ENCODE results near the gene PCDHGA4.
"Not testable (repeated sequence)": the region's sequence is repeated elsewhere in the genome, so short reads cannot be mapped to it uniquely, and the experiment has no call there.

The PCDHGA4 gene

DNA sequence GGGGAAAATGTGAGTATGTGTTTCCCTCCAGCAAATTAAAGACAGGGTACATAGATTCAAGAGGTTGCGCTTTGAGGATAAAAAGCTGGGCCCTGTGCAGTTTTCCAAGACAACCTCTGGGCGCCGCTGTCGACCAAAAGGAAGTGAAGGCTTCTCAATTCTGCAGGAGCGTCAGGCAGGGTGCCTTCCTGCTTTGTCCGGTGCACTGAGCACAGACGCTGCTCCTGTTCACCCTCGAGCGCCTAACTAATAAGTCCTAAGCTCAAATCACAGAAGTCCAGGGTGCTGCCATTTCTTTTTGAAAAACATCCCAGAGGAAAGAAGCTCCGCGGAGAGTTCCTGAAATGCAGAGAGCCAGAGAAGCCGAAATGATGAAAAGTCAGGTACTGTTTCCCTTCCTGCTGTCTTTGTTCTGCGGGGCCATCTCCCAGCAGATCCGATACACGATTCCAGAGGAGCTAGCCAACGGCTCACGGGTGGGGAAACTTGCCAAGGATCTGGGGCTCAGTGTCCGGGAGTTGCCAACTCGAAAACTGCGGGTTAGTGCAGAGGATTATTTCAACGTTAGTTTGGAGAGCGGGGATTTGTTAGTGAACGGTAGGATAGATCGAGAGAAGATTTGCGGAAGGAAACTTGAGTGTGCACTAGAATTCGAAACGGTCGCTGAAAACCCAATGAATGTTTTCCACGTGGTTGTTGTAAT is 4.8 kb upstream of the PCDHGA4 start, which contains the start of gene PCDHGB1:
PCDHGB1 (plus strand) TSS at position 183 of the 703 bp plus-strand sequence; CDS start at position 345, 162 bp downstream.
- no peak for DNase-seq

GRCh38 chr5:141351591-141351990 is 3.2 kb upstream of the PCDHGA4 start:
- no peak for DNase-seq

DNA sequence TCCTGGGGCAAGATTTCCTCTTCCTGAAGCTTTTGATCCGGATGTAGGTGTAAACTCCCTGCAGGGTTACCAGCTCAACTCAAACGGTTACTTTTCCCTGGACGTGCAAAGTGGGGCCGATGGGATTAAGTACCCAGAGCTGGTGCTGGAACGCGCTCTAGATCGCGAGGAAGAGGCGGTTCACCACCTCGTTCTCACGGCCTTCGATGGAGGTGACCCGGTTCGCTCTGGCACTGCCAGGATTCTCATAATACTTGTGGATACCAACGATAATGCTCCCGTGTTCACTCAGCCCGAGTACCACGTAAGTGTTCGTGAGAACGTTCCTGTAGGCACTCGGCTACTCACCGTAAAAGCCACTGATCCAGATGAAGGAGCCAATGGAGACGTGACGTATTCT is 820 bp downstream of the PCDHGA4 start:
- DNase-seq, result no peak

DNA sequence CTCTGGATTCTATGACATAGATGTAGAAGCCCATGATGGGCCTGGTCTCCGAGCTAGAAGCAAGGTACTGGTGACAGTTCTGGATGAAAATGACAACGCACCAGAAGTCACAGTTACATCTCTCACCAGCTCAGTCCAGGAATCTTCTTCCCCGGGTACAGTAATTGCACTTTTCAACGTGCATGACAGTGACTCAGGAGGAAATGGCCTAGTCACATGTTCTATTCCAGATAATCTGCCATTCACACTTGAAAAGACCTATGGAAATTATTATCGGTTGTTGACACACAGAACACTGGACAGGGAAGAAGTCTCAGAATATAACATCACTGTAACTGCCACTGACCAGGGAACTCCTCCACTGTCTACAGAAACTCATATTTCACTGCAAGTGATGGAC is 1.3 kb downstream of the PCDHGA4 start:
- no peak for DNase-seq

DNA sequence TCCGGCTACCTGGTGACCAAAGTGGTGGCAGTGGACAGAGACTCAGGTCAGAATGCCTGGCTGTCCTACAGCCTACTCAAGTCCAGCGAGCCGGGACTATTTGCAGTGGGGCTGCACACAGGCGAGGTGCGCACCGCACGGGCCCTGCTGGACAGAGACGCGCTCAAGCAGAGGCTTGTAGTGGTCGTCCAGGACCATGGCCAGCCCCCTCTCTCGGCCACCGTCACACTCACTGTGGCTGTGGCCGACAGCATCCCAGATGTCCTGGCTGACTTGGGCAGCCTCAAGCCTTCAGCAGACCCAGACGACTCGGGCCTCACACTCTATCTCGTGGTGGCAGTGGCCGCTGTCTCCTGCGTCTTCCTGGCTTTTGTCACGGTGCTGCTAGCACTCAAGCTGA is 2.1 kb downstream of the PCDHGA4 start:
- no peak for DNase-seq

DNA sequence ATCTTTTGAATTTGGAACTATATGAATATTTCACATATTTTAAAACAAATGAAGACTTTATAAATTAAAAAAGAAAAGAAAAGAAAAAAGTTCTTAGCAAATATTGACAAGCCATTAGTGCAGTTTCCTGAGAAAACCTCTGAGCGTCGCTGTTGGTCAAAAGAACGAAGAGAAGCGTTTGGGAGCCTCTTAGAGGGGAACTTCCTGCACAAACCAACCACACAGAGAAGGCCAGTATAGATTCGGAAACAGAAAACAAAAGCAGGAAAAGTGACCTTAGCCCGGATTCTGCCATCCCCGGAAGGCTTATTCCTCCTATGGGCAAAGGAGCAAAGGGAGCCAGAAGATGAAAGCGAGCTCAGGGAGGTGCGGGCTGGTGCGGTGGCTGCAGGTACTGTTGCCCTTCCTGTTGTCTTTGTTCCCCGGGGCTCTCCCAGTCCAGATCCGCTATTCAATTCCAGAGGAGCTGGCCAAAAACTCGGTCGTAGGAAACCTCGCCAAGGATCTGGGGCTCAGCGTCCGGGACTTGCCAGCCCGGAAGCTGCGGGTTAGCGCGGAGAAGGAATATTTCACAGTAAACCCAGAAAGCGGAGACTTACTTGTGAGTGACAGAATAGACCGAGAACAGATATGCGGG is 5.1 kb downstream of the PCDHGA4 start, which contains the start of gene PCDHGB2:
PCDHGB2 (plus strand) TSS at position 205 of the 637 bp plus-strand sequence; CDS start at position 347, 142 bp downstream.
- no peak for DNase-seq

GRCh38 chr5:141360685-141361084 is 5.9 kb downstream of the PCDHGA4 start:
- no peak for DNase-seq

DNA sequence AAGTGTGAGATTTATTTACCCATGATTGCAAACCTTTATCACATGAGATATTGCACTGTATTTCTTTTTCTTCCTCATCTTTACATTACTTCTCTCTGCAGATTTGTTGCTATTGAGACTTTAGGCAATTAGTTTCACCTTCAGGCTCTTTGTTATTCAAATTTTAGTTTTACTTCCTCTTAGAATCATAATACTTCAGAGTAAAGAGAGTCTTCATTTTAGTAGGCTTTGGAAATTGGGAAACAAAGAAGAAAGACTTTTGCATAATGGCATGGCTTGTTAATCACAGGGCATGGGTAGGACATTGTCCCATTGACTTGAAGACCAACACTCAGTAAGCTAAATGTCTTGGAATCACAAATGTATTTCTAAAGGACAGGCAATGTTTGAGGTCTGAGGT is 7.9 kb downstream of the PCDHGA4 start:
- DNase-seq, result no peak

- DNase-seq, result no peak
Observed at GRCh38 chr5:141363952-141364660, 9.3 kb downstream of the PCDHGA4 start, which contains the start of gene PCDHGA5. TSS of gene PCDHGA5 (plus strand) at chr5:141364162. CDS start at chr5:141364331, 169 bp downstream.

- no peak for DNase-seq
Observed at GRCh38 chr5:141366016-141366896, 11.4 kb downstream of the PCDHGA4 start.

DNA sequence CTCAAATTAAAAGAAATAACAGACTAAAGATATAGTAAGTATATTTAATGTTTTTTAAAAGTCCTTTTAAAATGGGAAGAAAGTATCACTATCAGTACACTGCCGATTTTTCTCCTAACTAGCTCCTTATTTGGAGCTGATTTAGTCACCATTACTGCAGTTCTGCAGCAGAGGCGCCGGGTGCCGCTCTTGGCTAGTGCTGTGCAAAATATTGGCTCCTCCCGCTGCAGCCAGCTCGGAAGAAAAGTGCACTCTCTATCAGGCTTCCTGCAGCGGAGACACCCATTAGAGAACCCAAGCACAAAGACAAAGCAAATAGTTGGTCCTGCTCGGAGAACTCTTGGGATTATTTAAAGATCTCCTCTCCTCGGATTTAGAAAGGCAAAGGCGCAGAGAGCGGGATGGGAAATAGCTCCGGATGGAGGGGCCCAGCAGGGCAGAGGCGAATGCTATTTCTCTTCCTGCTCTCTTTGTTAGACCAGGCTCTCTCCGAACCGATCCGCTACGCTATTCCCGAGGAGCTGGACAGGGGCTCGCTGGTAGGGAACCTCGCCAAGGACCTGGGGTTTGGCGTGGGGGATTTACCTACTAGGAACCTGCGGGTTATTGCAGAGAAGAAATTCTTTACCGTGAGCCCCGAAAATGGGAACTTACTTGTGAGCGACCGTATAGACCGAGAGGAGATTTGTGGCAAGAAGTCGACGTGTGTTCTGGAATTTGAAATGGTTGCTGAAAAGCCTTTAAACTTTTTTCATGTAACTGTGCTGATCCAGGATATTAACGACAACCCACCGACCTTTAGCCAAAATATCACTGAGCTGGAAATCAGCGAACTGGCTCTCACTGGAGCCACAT is 15.4 kb downstream of the PCDHGA4 start, which contains the start of gene PCDHGB3:
PCDHGB3 (plus strand) TSS at position 249 of the 855 bp plus-strand sequence; CDS start at position 402, 153 bp downstream.
- no peak for DNase-seq

DNA sequence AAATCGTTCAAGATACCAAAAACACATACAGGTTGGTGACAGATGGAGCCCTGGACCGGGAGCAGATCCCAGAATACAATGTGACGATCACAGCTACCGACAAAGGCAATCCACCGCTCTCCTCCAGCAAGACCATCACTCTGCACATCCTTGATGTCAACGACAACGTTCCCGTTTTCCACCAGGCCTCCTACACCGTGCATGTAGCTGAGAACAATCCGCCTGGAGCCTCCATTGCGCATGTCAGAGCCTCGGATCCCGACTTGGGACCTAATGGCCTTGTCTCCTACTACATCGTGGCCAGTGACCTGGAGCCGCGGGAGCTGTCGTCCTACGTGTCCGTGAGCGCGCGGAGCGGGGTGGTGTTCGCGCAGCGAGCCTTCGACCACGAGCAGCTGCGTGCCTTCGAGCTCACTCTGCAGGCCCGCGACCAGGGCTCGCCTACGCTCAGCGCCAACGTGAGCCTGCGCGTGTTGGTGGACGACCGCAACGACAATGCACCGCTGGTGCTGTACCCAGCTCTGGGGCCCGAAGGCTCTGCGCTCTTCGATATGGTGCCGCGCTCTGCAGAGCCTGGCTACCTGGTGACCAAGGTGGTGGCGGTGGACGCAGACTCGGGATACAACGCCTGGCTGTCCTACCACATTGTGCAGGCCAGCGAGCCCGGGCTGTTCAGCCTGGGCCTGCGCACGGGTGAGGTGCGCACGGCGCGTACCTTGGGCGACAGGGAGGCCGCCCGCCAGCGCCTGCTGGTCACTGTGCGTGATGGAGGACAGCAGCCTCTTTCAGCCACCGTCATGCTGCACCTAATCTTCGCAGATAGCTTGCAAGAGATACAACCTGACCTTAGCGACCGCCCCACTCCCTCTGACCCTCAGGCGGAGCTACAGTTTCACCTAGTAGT is 17.0 kb downstream of the PCDHGA4 start:
- DNase-seq, result no peak

- DNase-seq, result no peak
Observed at GRCh38 chr5:141373673-141374317, 19.0 kb downstream of the PCDHGA4 start, which contains the start of gene PCDHGA6. TSS of gene PCDHGA6 (plus strand) at chr5:141373891. CDS start at chr5:141374084, 193 bp downstream.

DNA sequence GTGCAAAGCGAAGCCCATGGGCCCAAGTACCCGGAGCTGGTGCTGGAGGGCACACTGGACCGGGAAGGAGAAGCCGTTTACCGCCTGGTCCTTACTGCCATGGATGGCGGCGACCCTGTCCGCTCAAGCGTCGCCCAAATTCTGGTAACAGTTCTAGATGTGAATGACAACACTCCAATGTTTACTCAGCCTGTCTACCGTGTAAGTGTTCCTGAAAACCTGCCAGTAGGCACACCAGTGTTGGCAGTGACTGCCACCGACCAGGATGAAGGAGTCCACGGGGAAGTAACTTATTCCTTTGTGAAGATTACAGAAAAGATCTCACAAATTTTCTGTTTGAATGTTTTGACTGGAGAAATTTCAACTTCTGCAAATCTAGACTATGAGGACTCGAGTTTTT is 19.8 kb downstream of the PCDHGA4 start:
- no peak for DNase-seq

DNA sequence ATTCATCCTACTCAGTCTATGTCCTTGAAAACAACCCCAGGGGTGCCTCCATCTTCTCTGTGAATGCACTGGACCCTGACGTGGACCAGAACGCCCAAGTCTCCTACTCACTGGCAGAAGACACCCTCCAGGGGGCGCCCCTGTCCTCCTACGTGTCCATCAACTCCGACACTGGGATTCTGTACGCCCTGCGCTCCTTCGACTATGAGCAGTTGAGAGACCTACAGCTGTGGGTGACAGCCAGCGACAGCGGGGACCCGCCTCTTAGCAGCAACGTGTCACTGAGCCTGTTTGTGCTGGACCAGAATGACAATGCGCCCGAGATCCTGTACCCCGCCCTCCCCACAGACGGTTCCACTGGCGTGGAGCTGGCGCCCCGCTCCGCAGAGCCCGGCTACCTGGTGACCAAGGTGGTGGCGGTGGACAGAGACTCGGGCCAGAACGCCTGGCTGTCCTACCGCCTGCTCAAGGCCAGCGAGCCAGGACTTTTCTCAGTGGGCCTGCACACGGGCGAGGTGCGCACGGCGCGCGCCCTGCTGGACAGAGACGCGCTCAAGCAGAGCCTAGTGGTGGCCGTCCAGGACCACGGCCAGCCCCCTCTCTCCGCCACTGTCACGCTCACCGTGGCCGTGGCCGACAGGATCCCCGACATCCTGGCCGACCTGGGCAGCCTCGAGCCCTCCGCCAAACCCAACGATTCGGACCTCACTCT is 20.8 kb downstream of the PCDHGA4 start:
- not testable (repeated sequence) for DNase-seq

- DNase-seq, result no peak
Observed at GRCh38 chr5:141382469-141383294, 27.9 kb downstream of the PCDHGA4 start, which contains the start of gene PCDHGA7. TSS of gene PCDHGA7 (plus strand) at chr5:141382742. CDS start at chr5:141382900, 158 bp downstream.

DNA sequence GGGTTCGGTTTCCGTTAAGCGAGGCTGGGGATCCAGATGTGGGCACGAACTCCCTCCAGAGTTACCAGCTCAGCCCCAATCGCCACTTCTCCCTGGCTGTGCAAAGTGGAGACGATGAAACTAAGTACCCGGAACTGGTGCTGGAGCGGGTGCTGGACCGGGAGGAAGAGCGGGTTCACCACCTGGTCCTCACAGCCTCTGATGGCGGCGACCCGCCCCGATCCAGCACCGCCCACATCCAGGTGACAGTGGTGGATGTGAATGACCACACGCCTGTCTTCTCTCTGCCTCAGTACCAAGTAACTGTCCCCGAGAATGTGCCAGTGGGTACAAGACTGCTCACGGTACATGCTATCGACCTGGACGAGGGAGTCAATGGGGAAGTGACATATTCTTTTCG is 28.5 kb downstream of the PCDHGA4 start:
- DNase-seq, result no peak
